HepG2 (cell line): ENCODE data around the gene DUSP7. TPM values are rescaled to one million over a fixed set of nuclear protein-coding genes. Genes with fewer than 3 reads are reported as not detected.
A peak's percentile ranks its signal among the peaks of the same experiment; 100 is the strongest.

Source experiments
- ATF7-NPFF ChIP-seq: sonication (generic); formaldehyde crosslinking; IDR thresholded peaks from 2 replicates; pipeline ENCODE4 v1.8.1; 2023; ENCODE audit warnings: mild to moderate bottlenecking, low read depth, missing genetic modification reagents, moderate library complexity
- CREB1 ChIP-seq, 2 experiments: fragments of 450-650 bp in 1 of 2; IDR thresholded peaks; 2 replicates each; pipeline ENCODE4 v1.6.1; 2016 to 2017; ENCODE audit warnings: control low read depth in 1 of 2, mild to moderate bottlenecking in 1 of 2, missing compliant biosample characterization in 1 of 2, missing genetic modification characterization in 1 of 2
- CTCF ChIP-seq: sonication (generic); formaldehyde crosslinking; IDR thresholded peaks from 2 replicates; pipeline ENCODE4 v1.5.0; 2020; ENCODE audit warnings: mild to moderate bottlenecking, missing genetic modification reagents, moderate library complexity
- HOXA9 ChIP-seq: sonication (generic); formaldehyde crosslinking; IDR thresholded peaks from 2 replicates; pipeline ENCODE4 v1.8.1; 2022; ENCODE audit warnings: missing genetic modification reagents, mild to moderate bottlenecking, moderate library complexity, borderline replicate concordance
- MTA3 ChIP-seq: sonication (generic); formaldehyde crosslinking; IDR thresholded peaks from 2 replicates; pipeline ENCODE4 v1.4.0; 2020; ENCODE audit warnings: missing genetic modification reagents
- MTF1 ChIP-seq: sonication (generic); formaldehyde crosslinking; IDR thresholded peaks from 2 replicates; pipeline ENCODE4 v1.5.0; 2020; ENCODE audit warnings: missing genetic modification reagents
- RXRA ChIP-seq: sonication (generic); formaldehyde crosslinking; IDR thresholded peaks from 2 replicates; pipeline ENCODE4 v1.5.1; 2020; ENCODE audit warnings: missing genetic modification reagents
- TBX2 ChIP-seq: sonication (generic); formaldehyde crosslinking; IDR thresholded peaks from 2 replicates; pipeline ENCODE4 v1.5.0; 2020; ENCODE audit warnings: missing genetic modification reagents, mild to moderate bottlenecking, borderline replicate concordance
- TOPORS ChIP-seq: sonication (generic); formaldehyde crosslinking; IDR thresholded peaks from 2 replicates; pipeline ENCODE4 v1.8.0; 2023; ENCODE audit warnings: mild to moderate bottlenecking, missing genetic modification reagents
- ZFP82 ChIP-seq: sonication (generic); formaldehyde crosslinking; IDR thresholded peaks from 2 replicates; pipeline ENCODE4 v1.5.1; 2020; ENCODE audit warnings: mild to moderate bottlenecking, missing genetic modification reagents, borderline replicate concordance
- ZNF274 ChIP-seq: sonication (generic); formaldehyde crosslinking; IDR thresholded peaks from 2 replicates; pipeline ENCODE4 v1.5.1; 2020; ENCODE audit warnings: mild to moderate bottlenecking, missing genetic modification reagents
- ZNF296 ChIP-seq: sonication (generic); formaldehyde crosslinking; conservative IDR thresholded peaks from 2 replicates; pipeline ENCODE4 v1.5.0; 2020; ENCODE audit warnings: mild to moderate bottlenecking, missing genetic modification reagents
- ZNF407 ChIP-seq: sonication (generic); formaldehyde crosslinking; IDR thresholded peaks from one replicate; pipeline ENCODE4 v1.5.1; 2020; ENCODE audit warnings: mild to moderate bottlenecking, missing genetic modification reagents; ENCODE audit errors: not compliant biosample characterization
- ZNF547 ChIP-seq: sonication (generic); formaldehyde crosslinking; IDR thresholded peaks from 2 replicates; pipeline ENCODE4 v1.5.1; 2020; ENCODE audit warnings: mild to moderate bottlenecking, missing genetic modification reagents
- polyA plus RNA-seq, 8 experiments: library from polyadenylated mRNA; depleted of rRNA in 3 of 8; stranded (reverse) in 7 of 8; unstranded in 1 of 8; fragments of >200 nt; fragmentation: Illumina TruSeq in 4 of 8; extraction: Trizol in 4 of 8; gene quantifications; 2 replicates each; pipeline versions ENCODE4 v1.2.1 to v1.2.3, GENCODE V29; 2011 to 2016; ENCODE audit warnings: low read depth in 4 of 8, missing spikeins in 1 of 8, mixed read lengths in 1 of 8; ENCODE audit not compliant: insufficient read depth in 1 of 8
- total RNA-seq, 5 experiments: library from RNA; depleted of rRNA; stranded (reverse); fragments of >200 nt; fragmentation: Illumina TruSeq; extraction: Trizol; gene quantifications; 2 replicates each; pipeline ENCODE4 v1.2.3, GENCODE V29; 2016; ENCODE audit warnings: low read depth in 1 of 5
- TF ChIP-seq, protein P1 (sequence below): sonication (generic); formaldehyde crosslinking; IDR thresholded peaks from 2 replicates; pipeline ENCODE4 v1.8.1; 2023; ENCODE audit warnings: mild to moderate bottlenecking, moderate library complexity, missing genetic modification reagents
- TF ChIP-seq, protein P2 (sequence below): sonication (generic); formaldehyde crosslinking; conservative IDR thresholded peaks from 2 replicates; pipeline ENCODE4 v1.4.0; 2020; ENCODE audit warnings: missing genetic modification reagents

DUSP7 gene
- total and polyA plus RNA-seq, 2 of the 13 experiments (the other 11 are each of a cell fraction or from before 2014, with no cell fraction given) = 6.6 to 8.8 TPM

DNA sequence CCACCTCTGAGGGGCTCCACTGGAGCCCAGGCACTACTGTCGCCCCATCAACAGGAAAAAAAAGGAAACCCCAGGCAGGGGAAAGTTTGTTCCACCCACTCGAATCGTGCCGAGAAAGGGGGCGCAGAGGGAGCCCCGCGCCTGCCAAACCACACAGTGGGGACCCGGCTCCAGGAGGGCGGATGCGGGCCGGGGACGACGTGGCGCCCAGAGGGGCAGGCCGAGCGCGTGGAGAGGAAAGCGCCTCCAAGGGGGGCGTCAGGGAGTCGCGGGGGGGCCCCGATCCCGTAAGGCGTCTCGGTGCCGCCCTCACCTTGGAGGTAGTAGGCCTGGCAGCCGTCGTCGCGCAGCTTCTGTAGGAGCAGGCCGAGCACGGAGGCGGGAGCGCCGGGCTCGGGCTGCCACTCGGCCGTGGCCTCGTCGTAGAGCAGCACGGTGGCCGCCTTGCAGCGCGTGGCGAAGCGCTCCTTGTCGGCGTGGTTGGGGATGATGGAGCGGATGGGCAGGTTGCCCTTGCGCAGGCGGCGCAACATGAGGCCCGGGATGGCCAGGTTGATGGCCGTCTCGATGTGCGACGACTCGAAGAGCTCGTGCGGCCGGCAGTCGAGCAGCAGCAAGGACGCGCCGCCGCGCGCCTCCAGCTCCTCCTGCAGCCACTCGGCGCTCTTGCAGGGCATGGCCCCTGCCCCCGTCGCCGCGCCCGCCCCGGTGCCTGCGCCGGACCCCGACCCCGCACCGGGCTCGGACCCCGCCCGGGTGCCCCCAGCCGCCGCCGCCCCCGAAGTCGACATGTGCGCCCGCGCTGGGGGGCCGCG lies 627 bp downstream of the DUSP7 start (continued):
- peak; percentile 68 for TF ChIP-seq ZNF407
- TF ChIP-seq, protein P1, sequence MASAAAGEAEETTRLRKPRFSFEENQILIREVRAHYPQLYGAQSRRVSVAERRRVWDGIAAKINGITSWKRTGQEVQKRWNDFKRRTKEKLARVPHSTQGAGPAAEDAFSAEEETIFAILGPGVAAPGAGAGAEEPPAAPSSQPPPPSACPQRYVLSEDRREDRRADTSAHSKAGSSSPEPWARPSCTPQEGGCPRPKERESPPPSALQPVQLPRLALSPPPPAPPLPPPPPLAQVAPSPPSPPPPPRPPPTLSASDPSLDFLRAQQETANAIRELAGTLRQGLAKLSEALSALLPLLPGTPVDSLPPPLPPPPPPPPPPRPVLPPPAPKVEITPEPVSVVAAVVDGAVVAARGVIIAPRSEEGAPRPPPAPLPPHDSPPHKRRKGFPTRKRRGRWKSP = peak; percentile 63; the same call in 1 of the 2 replicates
- TF ChIP-seq, protein P2, sequence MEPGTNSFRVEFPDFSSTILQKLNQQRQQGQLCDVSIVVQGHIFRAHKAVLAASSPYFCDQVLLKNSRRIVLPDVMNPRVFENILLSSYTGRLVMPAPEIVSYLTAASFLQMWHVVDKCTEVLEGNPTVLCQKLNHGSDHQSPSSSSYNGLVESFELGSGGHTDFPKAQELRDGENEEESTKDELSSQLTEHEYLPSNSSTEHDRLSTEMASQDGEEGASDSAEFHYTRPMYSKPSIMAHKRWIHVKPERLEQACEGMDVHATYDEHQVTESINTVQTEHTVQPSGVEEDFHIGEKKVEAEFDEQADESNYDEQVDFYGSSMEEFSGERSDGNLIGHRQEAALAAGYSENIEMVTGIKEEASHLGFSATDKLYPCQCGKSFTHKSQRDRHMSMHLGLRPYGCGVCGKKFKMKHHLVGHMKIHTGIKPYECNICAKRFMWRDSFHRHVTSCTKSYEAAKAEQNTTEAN (CRISPR knock-in tag) = peak; percentile 75
- peak; percentile 88 for TF ChIP-seq MTF1 (CRISPR knock-in tag)
- peak; percentile 35; the same call in 1 of the 2 replicates for TF ChIP-seq HOXA9
- TF ChIP-seq ZNF547 = peak; percentile 97
- TF ChIP-seq MTA3 (CRISPR knock-in tag) = no peak
- peak; percentile 89; the same call in 1 of the 2 replicates for TF ChIP-seq ZFP82 (CRISPR knock-in tag)
- TF ChIP-seq CTCF (CRISPR knock-in tag) = peak; percentile 61
- peak; percentile 42; the same call in 1 of the 2 replicates for TF ChIP-seq RXRA (CRISPR knock-in tag)
- TF ChIP-seq CREB1 (IDR thresholded peaks at IDR 0.05) = no peak
- TF ChIP-seq CREB1 (CRISPR knock-in tag; IDR thresholded peaks at IDR 0.05) = no peak
- TF ChIP-seq TBX2 = peak; percentile 46; the same call in 1 of the 2 replicates
- peak; percentile 89 for TF ChIP-seq ATF7-NPFF (CRISPR knock-in tag)
- TF ChIP-seq TOPORS (CRISPR knock-in tag) = peak; percentile 88
- peak; percentile 72; the same call in 1 of the 2 replicates for TF ChIP-seq ZNF296 (CRISPR knock-in tag)
- TF ChIP-seq ZNF274 (CRISPR knock-in tag) = peak; percentile 94
